Fibroblast of the conjunctiva (primary cell): ENCODE data around the gene PMPCA.

Experiments used
- DNase-seq: peaks from one replicate; pipeline ENCODE4 v3.0.0-alpha.2; 2010; ENCODE audit warnings: low read depth

Gene PMPCA, protein sequence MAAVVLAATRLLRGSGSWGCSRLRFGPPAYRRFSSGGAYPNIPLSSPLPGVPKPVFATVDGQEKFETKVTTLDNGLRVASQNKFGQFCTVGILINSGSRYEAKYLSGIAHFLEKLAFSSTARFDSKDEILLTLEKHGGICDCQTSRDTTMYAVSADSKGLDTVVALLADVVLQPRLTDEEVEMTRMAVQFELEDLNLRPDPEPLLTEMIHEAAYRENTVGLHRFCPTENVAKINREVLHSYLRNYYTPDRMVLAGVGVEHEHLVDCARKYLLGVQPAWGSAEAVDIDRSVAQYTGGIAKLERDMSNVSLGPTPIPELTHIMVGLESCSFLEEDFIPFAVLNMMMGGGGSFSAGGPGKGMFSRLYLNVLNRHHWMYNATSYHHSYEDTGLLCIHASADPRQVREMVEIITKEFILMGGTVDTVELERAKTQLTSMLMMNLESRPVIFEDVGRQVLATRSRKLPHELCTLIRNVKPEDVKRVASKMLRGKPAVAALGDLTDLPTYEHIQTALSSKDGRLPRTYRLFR

DNA sequence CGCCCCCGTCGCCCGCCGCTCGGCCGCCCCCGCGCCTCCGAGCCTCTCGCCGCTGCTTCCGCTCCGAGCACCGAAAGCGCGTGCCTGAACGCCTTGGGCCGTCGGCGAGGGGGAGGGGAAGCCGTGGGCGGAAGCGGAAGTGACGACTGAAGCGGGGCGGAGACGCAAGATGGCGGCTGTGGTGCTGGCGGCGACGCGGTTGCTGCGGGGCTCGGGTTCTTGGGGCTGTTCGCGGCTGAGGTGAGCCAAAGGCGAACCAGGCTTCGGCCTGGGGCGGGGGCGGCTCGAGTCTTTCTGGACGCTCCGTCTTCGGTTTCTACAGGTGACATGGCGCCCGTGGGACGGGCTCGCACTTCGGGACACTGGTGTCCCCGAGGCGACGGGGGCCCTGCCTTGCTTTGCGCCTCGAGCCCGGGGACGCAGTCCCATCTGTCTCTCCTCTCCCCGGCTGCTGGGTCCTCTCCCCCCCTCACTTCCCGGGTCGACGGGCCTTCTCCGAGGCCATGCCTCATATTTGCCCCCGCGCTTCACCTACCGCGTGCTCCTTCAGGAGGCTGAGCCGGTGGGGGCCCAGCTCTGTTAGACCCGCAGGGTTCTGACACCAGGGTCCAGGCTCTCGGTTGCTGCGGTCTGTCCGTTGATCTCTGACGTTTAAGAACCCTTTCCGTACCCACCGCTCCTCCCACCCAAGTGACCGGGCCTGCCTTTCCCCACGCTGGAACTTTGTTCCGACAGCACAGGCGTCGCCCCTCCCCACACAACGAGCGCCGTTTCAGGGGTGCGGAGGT is at the start of gene PMPCA, which contains the start of gene ENTR1:
Gene PMPCA, plus strand, starts transcription at position 159 of the 788 bp plus-strand sequence. Its CDS starts 11 bp downstream, at position 170.
Gene ENTR1, minus strand, starts transcription at position 115 of the 788 bp plus-strand sequence. CDS start 217 bp downstream, outside the sequence.
- peak; percentile 64 for DNase-seq

DNA sequence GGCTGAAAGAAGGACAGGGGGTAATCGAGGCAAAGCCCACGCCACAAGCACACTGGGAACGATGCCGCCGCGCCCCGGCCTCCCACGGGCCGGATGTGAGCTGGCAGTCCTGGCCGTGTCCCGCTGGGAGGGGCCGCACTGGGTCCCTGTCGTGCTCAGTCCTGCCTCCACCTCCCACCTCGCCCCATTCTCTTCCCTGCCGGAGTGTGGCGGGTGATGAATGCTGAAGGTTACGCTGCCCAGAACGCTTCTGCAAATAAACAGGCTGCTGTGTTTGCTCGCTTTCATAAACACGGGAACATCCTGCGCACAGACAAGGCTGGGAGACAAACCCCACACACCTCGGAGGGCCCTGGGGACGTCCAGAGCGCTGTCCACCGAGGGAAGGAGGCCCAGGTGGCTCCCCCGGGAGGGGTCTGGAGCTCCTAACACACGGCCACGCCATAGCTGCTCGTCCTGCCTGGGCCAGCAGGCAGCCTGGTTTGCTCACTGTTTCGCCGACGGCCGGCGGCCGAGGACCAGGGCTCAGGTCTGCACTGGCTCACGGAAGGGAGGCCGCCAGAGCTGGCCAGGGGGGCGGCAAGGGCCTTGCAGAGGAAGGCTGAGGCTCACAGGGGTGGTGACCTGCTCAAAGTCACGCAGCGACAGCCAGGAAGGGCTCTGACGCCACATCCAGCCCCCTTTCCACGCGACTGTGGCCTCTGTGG is 49.3 kb upstream of the PMPCA start:
- DNase-seq, result no peak

DNA sequence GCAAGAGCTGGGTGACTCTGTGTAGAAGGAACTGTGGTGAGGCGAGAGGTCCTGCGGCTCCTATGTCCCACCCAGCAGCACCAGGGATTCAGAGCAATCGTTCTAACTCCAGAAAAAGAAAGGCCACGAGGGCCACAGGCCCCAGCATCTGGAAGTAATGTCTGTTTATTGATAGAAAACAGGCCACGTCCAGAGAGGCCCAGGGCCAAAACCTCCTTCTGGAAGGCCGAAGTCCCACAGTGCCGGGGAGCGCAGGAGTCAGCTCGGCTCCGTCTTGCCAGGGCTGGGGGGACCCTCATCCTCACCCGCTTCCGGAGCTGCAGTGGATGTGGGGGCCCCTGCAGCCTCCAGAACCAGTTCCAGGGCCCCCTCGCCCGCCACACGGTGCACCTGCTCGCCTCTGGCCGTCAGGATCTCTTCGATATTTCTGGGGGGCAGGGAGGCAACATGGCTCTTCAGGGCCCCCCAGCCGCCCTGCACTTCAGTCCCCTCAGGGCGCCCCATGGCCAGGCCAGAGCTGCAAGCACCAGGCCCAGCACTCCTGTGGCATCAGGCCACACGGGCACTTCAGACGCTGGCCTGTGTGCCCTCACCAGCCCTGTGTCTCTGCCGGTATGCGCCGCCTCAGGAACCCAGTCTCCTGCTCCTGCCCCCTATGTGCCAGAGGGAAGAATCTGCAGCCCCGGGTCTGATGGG is 48.6 kb upstream of the PMPCA start:
- no peak for DNase-seq

DNA sequence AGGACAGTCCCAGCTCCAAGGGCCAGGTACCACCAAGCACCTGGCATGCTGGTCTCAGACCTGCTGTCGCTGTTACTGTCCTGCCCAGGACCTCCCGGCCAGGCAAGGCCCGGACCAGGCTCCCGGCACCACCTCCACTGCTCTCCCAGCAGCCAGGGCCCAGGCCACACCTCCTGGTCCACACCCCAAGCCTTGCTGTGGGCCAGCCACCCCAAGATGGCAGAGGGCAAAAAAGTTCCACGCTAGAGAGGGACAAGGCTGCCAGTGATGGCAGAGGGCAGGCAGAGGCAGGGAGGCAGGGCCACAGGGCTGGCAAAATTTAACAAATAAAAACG is 48.0 kb upstream of the PMPCA start:
- DNase-seq, result no peak

DNA sequence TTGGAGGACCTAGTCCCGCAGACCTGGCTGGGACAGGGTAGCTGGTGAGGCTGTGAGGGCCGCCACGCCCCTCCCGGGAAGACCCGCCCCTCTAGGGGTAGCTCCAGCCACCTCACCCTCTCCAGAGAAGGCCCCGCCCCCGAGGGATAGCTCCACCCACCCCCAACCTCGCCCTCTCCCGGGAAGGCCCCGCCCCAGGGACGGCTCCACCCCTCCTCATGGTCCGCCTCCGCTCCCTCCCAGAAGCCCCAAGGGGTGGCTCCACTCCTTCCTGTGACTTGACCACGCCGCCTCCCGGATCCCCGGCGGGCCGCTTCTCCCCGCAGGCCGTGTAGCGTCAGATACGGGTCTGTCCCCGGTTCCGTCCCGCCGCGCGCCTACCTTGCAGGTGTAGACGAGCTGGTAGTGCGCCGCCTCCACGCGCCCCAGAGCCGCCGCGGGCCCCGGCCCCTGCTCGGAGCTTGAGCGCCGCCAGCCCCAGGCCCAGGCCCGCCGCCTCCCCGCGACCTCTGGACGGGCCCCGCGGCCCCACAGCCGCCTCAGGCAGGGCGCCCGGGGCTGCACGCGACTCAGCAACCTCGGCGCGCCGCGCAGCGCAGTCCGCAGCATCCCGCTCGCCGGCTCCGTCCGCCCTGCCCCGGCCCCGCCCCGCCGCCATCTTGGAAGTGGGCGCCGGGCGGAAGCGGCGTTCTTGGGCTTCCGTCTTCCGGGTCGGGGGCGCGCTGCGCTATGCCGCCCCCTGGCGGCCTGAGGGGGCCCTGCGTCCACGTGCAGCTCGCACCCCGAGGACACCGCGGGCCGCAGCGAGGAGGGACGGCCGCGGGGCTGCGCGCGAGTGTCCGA is 47.1 kb upstream of the PMPCA start, which contains the start of gene DNLZ:
Gene DNLZ, minus strand, starts transcription at position 639 of the 843 bp plus-strand sequence. Its CDS starts 30 bp downstream, at position 609.
- DNase-seq, result peak; percentile 94

DNA sequence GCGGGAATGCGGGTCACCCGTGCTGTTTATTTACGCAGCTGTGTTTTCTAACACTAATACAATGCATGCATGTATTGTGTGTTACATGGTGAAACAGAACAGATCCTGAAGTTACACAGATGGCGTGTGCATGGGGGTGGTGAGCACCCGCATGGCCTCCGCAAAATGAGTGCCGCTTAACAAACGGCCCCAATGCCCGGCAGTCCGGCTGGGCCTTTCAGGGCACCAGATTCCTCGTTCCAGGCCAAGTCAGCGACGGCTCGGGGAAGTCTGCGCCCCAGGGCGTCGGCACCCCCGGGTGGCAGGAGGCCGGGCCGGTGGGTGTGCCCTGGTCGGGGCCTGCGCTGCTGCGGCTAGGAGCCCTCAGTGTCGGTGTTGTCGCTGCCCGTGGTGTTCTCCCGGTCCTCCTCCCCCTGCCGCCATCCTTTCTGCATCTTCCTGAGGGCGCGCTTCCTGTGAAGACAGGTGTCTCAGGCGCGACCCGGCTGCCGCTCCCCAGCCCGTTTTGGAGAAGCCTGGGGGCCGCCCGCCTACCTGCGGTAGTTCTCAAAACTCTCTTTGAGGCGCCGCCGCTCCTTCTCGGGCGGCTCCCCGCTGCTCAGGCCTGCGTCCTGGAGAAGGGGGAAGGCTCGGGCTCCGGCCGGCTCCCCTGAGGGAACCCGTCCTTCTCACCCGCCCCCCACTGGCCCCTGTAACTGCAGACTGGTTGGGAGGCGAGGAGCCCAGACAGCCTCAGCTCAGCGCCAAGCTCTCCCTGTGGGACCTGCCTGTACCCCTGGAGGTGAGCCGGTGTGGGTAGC is 46.3 kb upstream of the PMPCA start:
- DNase-seq, result no peak

DNA sequence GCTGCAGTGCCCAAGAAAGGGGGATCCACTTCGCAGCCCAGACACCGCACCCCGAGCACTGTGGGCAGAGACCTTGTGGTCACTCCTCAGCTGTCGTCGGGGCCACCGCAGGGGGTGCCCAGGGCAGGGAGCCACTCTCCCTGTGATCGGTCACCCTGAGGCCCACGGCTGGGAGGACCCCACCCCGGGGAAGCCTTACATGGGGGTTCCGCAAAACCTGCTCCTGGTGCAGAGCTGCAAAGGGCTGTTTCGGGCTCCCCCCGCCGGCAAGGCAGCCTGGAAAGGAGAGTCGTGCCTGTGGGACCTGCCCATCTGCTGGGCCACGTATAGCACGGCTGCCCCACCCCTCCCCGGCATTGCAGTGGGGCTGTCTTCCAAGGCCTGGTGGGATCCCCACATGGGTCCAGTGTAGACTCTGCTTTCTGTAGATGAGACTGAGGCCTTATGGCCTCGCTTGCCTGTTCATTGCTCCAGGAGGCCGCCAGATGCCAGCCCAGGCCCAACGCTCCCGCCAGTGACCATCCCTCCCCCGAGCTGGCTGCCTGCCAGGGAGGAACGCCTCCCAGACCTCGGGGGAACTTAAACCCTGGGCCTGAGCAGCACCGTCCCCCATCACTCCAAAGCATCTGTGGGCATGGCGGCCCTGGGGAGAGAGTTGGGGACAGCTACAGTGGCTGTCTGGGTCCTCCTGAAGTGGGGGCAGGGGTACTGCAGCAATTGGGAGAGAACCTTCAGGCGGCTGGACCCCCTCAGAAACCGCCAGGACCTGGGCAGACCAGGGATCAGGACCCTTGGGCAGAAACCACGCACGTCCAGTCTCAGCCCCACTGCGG is 45.3 kb upstream of the PMPCA start:
- DNase-seq, result no peak

DNA sequence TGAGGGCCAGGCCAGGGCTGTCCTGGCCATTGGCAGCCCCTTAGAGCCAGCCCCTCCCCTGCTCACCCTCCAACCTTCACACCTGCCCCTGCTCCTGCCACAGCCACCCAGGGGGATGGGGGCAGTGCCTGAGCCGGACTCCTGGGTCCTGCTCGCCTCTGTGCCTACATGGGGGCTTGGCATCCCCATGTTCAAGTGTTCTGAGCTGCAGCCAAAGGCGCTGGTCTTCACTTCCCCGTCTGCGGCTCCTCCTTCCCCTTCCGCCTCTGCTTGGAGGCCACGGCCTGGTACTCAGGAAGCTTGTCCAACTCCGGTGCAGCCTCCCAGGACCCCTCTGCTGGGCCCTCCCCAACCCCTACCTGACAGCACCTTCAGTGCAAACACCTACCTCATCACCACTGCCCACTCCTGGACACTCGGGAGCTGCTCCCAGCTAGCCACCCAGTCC is 44.7 kb upstream of the PMPCA start:
- DNase-seq, result no peak

DNA sequence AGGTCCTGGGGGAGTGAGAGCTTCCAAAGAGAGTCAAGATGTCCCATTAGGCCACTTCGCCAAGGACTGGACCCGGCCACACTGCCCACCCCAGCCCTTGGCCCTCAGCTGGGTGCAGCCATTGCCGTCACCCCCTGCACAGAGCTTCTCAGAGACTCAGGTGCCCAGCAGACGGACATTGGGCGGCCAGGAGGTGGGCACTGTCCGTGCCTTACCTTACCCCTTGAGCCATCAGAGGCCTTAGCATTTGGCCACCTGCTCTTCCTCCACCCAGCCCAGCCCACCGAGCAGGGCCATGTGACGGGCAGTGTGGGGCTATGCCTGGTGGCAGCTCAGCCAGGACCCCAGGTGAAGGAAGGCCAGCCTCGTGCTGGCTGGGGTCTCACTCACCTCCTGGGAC is 43.6 kb upstream of the PMPCA start:
- DNase-seq, result no peak

DNA sequence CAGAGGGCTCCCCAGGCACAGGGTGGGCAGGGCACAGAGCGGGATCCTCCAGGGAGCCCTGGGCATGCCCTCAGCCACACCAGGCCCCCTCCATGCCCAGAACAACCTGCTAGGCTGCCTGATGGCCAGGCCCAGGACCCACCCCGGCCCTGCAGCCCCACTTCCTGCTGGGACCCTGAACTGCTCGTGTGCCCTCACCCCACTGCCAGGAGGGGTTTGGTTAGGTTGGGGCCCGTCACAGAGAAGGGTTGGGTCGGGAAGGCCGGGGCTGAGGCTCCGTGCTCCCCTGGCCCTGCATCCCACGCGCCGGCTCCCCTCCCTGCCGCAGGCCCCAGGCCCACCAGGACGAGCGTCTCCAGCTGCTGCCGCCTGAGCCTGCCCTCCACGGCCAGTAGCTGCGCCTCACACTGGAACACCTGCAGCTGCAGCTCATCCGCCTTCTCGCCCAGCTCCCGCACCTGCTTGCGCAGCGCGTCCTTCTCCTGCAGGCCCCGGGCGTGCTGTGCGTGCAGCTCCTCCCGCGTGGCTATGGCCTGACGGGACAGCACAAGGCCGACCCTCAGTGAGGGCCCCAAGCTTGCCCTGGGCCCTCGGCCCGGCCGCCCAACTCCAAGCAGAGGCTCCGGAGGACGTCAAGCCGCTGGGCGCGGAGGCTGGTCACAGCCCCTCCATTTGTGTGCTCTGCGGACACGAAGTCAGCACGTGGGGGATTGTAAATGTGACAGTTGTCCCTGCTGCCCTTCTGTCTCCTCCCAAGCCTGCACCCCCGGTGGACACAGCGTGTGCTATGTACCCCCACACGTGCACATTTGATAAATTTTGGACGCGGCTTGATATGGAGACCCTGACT is 42.9 kb upstream of the PMPCA start:
- no peak for DNase-seq

DNA sequence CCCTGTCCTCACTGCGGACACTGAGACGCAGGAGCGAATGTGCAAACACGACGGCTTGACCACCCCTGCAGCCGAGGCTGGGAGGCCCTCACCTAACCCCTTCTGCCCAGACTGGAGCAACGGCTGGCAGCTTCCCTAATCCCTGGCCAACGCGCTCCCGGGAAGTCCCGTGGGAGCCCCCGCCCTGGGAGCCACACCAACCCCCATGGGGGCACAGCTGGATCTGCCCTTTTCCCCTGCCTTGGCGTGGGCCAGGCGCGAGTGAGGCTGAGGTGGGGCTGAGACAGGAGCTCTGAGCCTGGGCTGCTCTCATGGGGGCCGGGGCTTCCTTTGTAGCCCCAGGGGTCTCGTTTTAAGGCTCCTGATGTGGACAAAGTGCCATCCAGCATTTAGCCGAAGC is 42.3 kb upstream of the PMPCA start:
- no peak for DNase-seq

DNA sequence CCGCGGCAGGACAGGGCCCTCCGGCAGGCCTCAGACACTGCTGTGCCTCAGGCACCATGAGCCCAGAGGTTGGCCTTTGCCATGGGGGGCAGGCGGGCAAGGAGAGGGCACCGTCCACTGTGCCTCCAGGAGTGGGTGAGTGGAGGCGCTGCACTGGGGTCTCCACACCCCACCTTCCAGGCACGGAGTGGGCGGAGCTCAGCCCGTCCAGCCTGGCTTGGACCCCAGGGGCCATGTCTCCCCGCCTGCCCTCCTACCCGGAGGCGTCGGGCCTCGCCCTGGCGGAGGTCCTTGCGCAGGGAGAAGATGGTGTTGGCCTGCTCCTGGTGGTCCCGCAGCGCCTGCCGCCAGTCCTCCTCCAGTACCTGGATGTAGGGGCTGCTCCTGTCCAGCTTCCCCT is 40.4 kb upstream of the PMPCA start:
- DNase-seq, result no peak

DNA sequence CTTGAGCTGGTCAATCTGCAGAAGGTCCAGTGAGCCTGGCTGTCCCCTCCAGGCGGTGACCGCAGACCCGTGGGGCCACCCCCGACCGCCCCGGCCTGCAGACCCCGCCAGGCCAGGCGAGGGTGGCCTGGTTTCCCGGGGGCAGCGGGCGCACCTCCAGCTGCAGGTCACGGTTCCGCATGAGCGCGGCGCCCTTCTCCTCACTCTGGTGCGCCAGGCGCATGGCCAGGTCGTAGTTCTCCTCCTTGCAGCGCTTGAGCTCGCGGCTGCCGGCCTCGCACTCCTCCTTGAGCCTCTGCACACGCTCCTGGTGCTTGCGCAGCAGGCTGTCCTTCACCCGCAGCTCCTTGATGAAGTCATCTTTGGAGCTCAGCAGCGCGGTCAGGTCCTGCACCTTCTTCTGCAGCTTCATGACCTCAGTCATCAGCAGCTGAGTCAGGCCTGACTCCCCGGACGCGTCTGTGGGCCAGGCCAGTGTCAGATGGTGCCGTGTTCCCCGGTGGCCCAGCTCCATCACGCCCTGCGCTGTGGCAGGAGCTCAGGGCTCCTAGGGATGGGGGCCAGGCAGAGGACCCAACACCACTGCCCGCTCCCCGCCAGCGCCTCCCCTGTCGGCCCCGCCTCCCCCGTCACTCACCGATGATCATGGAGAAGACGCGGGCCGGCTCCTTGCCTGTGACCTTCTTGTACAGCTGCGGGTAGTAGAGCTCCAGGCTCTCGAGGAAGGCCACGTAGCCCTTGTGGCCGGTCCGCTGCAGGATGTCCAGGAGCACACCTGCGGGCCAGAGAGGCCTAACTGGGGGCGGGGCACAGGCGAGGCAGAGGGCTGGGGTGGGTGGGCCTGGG is 39.5 kb upstream of the PMPCA start:
- DNase-seq, result no peak

DNA sequence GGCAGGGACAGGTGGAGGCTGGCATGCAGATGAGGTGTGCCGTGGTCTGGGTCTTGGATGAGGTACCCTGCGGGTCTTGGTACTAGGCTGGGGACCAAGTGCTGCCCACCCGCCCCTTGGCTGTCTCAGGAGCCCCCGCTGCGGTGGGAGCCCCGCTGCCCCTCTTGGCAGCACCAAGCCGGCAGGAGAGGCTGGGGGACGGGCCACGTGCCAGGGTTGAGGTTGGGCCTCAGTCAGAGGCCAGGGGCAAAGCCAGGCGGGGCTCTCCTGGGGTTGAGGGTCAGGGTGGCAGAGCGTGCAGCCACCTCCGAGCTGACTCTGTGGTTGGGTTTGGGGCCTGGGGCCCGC is 39.0 kb upstream of the PMPCA start:
- no peak for DNase-seq

DNA sequence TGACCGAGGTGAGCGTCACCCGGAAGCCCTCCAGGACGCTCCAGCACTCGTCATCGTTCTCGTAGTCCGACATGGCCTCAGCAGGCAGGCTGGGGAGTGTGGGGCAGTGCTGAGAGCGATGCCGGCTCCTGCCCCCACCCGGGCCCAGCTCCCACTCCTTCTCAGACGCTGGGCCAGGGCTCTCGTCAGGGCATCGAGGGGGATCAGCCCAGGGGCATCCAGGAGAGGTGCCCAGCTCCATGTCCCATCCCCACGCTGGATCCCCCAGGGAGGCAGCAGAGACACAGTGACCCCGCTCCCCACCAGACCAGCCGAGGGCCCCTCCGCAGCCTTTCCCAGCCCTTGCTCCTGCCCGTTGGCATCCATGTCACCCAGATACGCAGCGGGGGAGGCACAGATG is 38.5 kb upstream of the PMPCA start:
- DNase-seq, result no peak

DNA sequence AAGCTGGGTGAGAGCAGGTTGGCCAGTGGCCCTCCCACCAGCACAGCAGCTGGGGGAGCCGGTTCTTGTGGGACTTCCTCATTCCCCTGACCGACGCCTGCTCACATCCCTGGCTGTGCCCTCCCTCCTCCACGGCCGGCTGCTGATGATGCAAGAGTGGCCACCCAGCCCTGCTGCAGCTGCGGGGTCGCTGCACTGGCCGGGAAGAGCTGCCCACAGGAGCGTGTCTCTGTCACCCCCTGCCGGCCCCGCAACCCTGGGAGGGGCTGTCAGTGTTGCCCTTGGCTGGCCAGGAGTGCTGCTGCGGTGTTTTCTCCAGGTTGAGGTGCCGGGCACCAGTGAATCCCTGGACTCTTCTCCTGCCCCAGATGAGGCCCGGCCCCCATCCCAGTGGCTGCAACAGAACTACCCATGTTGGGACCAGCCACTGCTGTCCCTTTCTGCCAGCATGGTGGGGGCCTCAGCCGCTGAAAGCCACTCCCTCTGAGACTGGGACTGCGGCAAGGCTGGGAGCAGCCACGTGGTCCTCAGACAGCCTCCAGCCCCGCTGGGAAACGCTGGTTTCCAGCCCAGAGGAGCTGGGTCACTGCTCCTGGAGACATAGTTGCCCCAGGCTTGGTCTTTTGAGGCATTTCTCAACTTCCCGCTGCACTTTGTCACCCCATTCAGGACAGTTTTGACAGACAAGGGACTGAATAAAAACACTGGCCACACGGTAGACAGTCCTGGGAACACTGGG is 37.7 kb upstream of the PMPCA start:
- DNase-seq, result peak; percentile 74
